Measurements from ENCODE around the gene MRGPRG.
"Not testable (repeated sequence)": the region's sequence is repeated elsewhere in the genome, so short reads cannot be mapped to it uniquely, and the experiment has no call there.

Gene MRGPRG

GRCh38 chr11:3255241-3255640 lies 36.6 kb upstream of the MRGPRG start:
- not testable (repeated sequence) for H2BK12ac ChIP-seq (ENCODE audit: low read length); H2AK5ac ChIP-seq (ENCODE audit: low read length); H4K91ac ChIP-seq (ENCODE audit: low read depth, low read length); H3K14ac ChIP-seq (ENCODE audit: low read length); H3K27me3 ChIP-seq (ENCODE audit: insufficient read depth, low read length); H4K12ac ChIP-seq (ENCODE audit: low read depth, low read length); H3K9ac ChIP-seq (ENCODE audit: low read length); H4K8ac ChIP-seq (ENCODE audit: low read depth, low read length); H3K18ac ChIP-seq (ENCODE audit: low read length); H3K4me3 ChIP-seq (ENCODE audit: low read depth, low read length); H2AFZ ChIP-seq (ENCODE audit: insufficient read depth, low read length, poor library complexity); DNase-seq; H2BK120ac ChIP-seq (ENCODE audit: insufficient read depth, low read length, poor library complexity); H3K27ac ChIP-seq (ENCODE audit: low read depth, low read length); H3K23ac ChIP-seq (ENCODE audit: low read length); H3K4ac ChIP-seq (ENCODE audit: low read depth, low read length); H3K4me2 ChIP-seq (ENCODE audit: low read length); H3K4me1 ChIP-seq (ENCODE audit: control insufficient read depth in 1 of 2, insufficient read depth in 2 of 2, low read length in 2 of 2); H3K79me1 ChIP-seq (ENCODE audit: low read length); H3K9me3 ChIP-seq (ENCODE audit: insufficient read depth, low read depth, low read length); H3K79me2 ChIP-seq (ENCODE audit: control insufficient read depth, insufficient read depth, low read length, poor library complexity); H2BK5ac ChIP-seq (ENCODE audit: low read depth, low read length, poor library complexity); H3K36me3 ChIP-seq (ENCODE audit: control insufficient read depth in 1 of 2, insufficient read depth in 2 of 2, low read length in 2 of 2)
- no CpG with 5 or more reads among the region's 12 CpGs for WGBS (ENCODE audit: extremely low coverage, insufficient coverage, insufficient read length)

- not testable (repeated sequence) for H2AK5ac ChIP-seq (ENCODE audit: low read length); H3K18ac ChIP-seq (ENCODE audit: low read length); H3K14ac ChIP-seq (ENCODE audit: low read length); H4K8ac ChIP-seq (ENCODE audit: low read depth, low read length); H3K27me3 ChIP-seq (ENCODE audit: insufficient read depth, low read length); H2BK120ac ChIP-seq (ENCODE audit: insufficient read depth, low read length, poor library complexity); H4K91ac ChIP-seq (ENCODE audit: low read depth, low read length); DNase-seq; H3K4me3 ChIP-seq (ENCODE audit: low read depth, low read length); H3K9me3 ChIP-seq (ENCODE audit: insufficient read depth, low read depth, low read length); H3K4ac ChIP-seq (ENCODE audit: low read depth, low read length); H3K23ac ChIP-seq (ENCODE audit: low read length); H3K79me2 ChIP-seq (ENCODE audit: control insufficient read depth, insufficient read depth, low read length, poor library complexity); H2BK5ac ChIP-seq (ENCODE audit: low read depth, low read length, poor library complexity); H4K12ac ChIP-seq (ENCODE audit: low read depth, low read length); H3K27ac ChIP-seq (ENCODE audit: low read depth, low read length); H3K79me1 ChIP-seq (ENCODE audit: low read length); H3K36me3 ChIP-seq (ENCODE audit: control insufficient read depth in 1 of 2, insufficient read depth in 2 of 2, low read length in 2 of 2); H2AFZ ChIP-seq (ENCODE audit: insufficient read depth, low read length, poor library complexity); H3K4me2 ChIP-seq (ENCODE audit: low read length); H3K9ac ChIP-seq (ENCODE audit: low read length); H3K4me1 ChIP-seq (ENCODE audit: control insufficient read depth in 1 of 2, insufficient read depth in 2 of 2, low read length in 2 of 2); H2BK12ac ChIP-seq (ENCODE audit: low read length)
- WGBS (ENCODE audit: extremely low coverage, insufficient coverage, insufficient read length) = no CpG with 5 or more reads among the region's 14 CpGs
Measured at GRCh38 chr11:3254773-3255172, 36.2 kb upstream of the MRGPRG start.

GRCh38 chr11:3245071-3245470 lies 26.5 kb upstream of the MRGPRG start:
- Histone ChIP-seq H3K27me3 (ENCODE audit: insufficient read depth, low read length) (no peaks in the 10 kb centered on the region), H3K4me3 (ENCODE audit: low read depth, low read length) (no peak overlapping the region), H3K14ac (ENCODE audit: low read length) (no peak overlapping the region), H3K9me3 (ENCODE audit: insufficient read depth, low read depth, low read length) (peaks cover 4% of the 10 kb centered on the region), H3K4me2 (ENCODE audit: low read length) (no peak overlapping the region), H2BK5ac (ENCODE audit: low read depth, low read length, poor library complexity) (no peak overlapping the region), H3K27ac (ENCODE audit: low read depth, low read length) (no peak overlapping the region), H2AK5ac (ENCODE audit: low read length) (no peak overlapping the region), H3K18ac (ENCODE audit: low read length) (no peak overlapping the region), H3K79me2 (ENCODE audit: control insufficient read depth, insufficient read depth, low read length, poor library complexity) (no peaks in the 10 kb centered on the region), H3K9ac (ENCODE audit: low read length) (no peak overlapping the region), H3K4ac (ENCODE audit: low read depth, low read length) (no peak overlapping the region), H2BK12ac (ENCODE audit: low read length) (no peak overlapping the region), H4K8ac (ENCODE audit: low read depth, low read length) (no peak overlapping the region), H4K91ac (ENCODE audit: low read depth, low read length) (no peak overlapping the region), H3K36me3 (ENCODE audit: control insufficient read depth in 1 of 2, insufficient read depth in 2 of 2, low read length in 2 of 2) (no peaks in the 10 kb centered on the region), H3K79me1 (ENCODE audit: low read length) (no peaks in the 10 kb centered on the region), H3K4me1 (ENCODE audit: control insufficient read depth in 1 of 2, insufficient read depth in 2 of 2, low read length in 2 of 2) (peaks cover 0 to 3% of the 10 kb centered on the region in 2 experiments), H2AFZ (ENCODE audit: insufficient read depth, low read length, poor library complexity) (no peak overlapping the region), H4K12ac (ENCODE audit: low read depth, low read length) (no peak overlapping the region), H2BK120ac (ENCODE audit: insufficient read depth, low read length, poor library complexity) (no peak overlapping the region), H3K23ac (ENCODE audit: low read length) (no peak overlapping the region)
- DNase-seq = no peak

- no peaks in the 10 kb centered on the region for H3K79me1 ChIP-seq (ENCODE audit: low read length)
- H3K27ac ChIP-seq (ENCODE audit: low read depth, low read length) = no peak overlapping the region
- H3K18ac ChIP-seq (ENCODE audit: low read length) = no peak overlapping the region
- H4K12ac ChIP-seq (ENCODE audit: low read depth, low read length) = no peak overlapping the region
- H3K79me2 ChIP-seq (ENCODE audit: control insufficient read depth, insufficient read depth, low read length, poor library complexity) = no peaks in the 10 kb centered on the region
- H3K4ac ChIP-seq (ENCODE audit: low read depth, low read length) = no peak overlapping the region
- no peak overlapping the region for H2BK120ac ChIP-seq (ENCODE audit: insufficient read depth, low read length, poor library complexity)
- no peak overlapping the region for H3K23ac ChIP-seq (ENCODE audit: low read length)
- no peak overlapping the region for H4K8ac ChIP-seq (ENCODE audit: low read depth, low read length)
- no peak overlapping the region for H2BK5ac ChIP-seq (ENCODE audit: low read depth, low read length, poor library complexity)
- H2AFZ ChIP-seq (ENCODE audit: insufficient read depth, low read length, poor library complexity) = no peak overlapping the region
- no peak overlapping the region for H4K91ac ChIP-seq (ENCODE audit: low read depth, low read length)
- H3K4me1 ChIP-seq (ENCODE audit: control insufficient read depth in 1 of 2, insufficient read depth in 2 of 2, low read length in 2 of 2) = peaks cover 0 to 3% of the 10 kb centered on the region in 2 experiments
- DNase-seq = no peak
- H3K36me3 ChIP-seq (ENCODE audit: control insufficient read depth in 1 of 2, insufficient read depth in 2 of 2, low read length in 2 of 2) = no peaks in the 10 kb centered on the region
- H3K4me2 ChIP-seq (ENCODE audit: low read length) = no peak overlapping the region
- H3K27me3 ChIP-seq (ENCODE audit: insufficient read depth, low read length) = no peaks in the 10 kb centered on the region
- no peak overlapping the region for H2BK12ac ChIP-seq (ENCODE audit: low read length)
- WGBS (ENCODE audit: extremely low coverage, insufficient coverage, insufficient read length) = no CpG with 5 or more reads among the region's 1 CpG
- no peak overlapping the region for H3K4me3 ChIP-seq (ENCODE audit: low read depth, low read length)
- H3K9ac ChIP-seq (ENCODE audit: low read length) = no peak overlapping the region
- H3K9me3 ChIP-seq (ENCODE audit: insufficient read depth, low read depth, low read length) = peaks cover 4% of the 10 kb centered on the region
- no peak overlapping the region for H3K14ac ChIP-seq (ENCODE audit: low read length)
- H2AK5ac ChIP-seq (ENCODE audit: low read length) = no peak overlapping the region
Measured at GRCh38 chr11:3243880-3244279, 25.3 kb upstream of the MRGPRG start.

Measured in trophoblast cell (in vitro differentiated cells and primary cell).